ENCODE results near the gene VSTM2A.
"Not testable (repeated sequence)": the region's sequence is repeated elsewhere in the genome, so short reads cannot be mapped to it uniquely, and the experiment has no call there.

The VSTM2A gene, protein sequence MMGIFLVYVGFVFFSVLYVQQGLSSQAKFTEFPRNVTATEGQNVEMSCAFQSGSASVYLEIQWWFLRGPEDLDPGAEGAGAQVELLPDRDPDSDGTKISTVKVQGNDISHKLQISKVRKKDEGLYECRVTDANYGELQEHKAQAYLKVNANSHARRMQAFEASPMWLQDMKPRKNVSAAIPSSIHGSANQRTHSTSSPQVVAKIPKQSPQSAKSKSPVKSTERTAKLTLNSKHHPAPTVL

GRCh38 chr7:54541669-54542625, at the start of gene VSTM2A:
VSTM2A (plus strand) TSS chr7:54542375; CDS start chr7:54542731, 356 bp downstream.
- no peak for DNase-seq

GRCh38 chr7:54504531-54504930, 37.6 kb upstream of the VSTM2A start:
- not testable (repeated sequence) for DNase-seq

GRCh38 chr7:54529568-54529967, 12.6 kb upstream of the VSTM2A start:
- DNase-seq = no peak

DNA sequence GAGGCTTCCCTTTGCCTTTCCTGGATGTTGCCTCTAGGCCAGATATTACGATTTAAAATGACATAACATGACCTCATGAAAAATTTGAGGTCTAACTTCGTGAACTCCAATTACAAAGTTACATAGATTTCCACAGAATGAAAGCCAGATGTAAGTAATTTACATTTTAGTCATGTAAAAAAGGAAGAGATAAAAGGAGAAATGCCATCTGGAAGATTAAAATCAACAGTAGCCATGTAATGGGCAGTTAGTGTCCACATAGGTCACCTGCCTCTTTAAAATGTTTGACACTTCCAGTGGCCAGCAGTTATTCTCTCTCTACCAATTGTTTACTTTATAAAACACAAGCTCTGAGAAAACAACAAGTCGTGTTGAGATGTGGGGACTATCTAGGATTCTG, 4.1 kb upstream of the VSTM2A start:
- no peak for DNase-seq

GRCh38 chr7:54543051-54543488, 895 bp downstream of the VSTM2A start:
- DNase-seq = no peak

- DNase-seq = no peak
These were observed 2.0 kb downstream of the VSTM2A start for GRCh38 chr7:54544149-54544526.

DNA sequence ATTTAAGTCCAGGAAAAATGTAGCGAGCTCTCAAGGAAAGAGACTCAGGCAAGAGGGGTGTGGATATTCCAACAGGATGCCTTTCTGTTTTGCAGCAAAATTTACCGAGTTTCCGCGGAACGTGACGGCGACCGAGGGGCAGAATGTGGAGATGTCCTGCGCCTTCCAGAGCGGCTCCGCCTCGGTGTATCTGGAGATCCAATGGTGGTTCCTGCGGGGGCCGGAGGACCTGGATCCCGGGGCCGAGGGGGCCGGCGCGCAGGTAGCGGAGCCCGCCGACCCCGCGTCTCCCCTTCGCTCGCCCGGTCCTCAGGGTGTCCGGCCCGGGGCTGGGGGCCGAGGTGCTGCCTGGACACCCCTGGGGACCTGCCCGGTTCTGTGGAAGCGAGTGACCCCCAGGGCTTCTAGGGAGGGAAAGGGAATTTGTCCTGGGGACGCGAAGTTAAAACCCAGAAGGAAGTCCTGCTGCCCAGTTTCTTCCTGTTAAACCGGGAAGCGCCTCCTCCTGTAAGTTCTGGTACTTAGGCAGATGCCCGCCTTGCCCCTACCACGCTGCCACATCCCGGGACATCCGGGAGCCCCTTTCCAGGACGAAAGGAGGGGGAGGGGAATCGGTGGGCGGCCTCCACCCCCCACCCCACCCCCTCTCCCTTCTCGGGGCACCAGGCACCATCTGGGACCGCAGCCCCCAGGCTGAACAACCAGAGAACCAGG, 2.5 kb downstream of the VSTM2A start:
- DNase-seq = no peak

- no peak for DNase-seq
These were observed 3.0 kb downstream of the VSTM2A start for GRCh38 chr7:54545241-54545563.

- DNase-seq = no peak
These were observed 4.2 kb downstream of the VSTM2A start for GRCh38 chr7:54546081-54546985.

DNA sequence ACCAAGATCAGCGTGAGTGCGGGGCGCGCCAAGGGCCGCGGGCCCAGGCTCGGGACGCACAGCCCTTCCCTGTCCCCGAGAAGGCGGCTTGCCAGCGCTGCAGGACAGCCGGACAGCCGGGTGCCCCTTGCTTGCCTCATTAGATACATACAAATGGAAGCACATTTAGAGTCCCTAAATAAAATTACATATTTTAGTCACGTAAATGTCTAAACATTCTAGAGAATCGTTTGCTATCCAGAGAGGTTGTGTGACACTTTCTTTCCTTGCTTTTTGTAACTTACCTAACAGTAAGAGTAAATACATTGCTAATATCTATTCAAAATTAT, 4.8 kb downstream of the VSTM2A start:
- no peak for DNase-seq

DNA sequence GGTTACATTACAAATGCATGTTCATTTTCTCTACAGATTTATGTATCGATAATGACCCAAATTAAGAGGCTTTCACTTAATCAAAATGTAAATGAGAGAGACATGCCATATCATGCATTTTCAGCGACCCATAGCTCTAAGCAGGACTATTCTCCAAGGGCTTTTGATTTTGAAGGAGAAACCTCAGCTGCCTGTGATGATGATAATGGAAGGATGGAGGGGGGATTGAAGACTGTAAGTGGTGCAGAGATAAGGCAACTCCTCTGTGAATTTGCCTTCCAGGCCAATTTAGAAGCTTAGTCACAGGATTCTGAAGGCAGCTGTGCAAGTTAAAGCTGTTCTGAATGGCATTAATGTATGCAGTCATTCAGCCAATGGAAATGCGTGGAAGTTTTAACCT, 8.3 kb downstream of the VSTM2A start:
- DNase-seq = no peak

DNA sequence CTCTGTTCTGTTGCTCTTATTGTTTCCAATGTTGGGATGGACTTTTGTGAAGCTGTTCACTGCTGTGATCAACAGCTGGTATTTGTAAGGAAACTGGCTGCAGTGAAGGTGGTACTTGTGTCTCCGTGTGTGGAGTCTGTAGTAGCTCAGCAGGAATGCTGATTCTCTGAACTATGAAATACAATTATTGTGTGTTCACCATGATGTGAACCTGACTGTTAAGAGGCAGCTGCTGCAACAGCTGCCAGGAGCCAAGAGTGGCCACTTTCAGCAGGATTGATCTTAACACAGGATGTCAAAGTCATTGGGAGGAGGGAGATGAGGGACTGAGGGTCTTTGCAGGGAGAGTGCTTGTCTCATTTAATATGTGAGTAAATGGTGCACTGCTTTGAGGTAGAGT, 13.9 kb downstream of the VSTM2A start:
- no peak for DNase-seq

- DNase-seq = no peak
These were observed 17.2 kb downstream of the VSTM2A start for GRCh38 chr7:54559401-54559800.

GRCh38 chr7:54560198-54560597, 18.0 kb downstream of the VSTM2A start:
- DNase-seq = no peak

- DNase-seq = no peak
These were observed 18.5 kb downstream of the VSTM2A start for GRCh38 chr7:54560723-54561122.

- DNase-seq = no peak
These were observed 21.2 kb downstream of the VSTM2A start for GRCh38 chr7:54563329-54563916.

DNA sequence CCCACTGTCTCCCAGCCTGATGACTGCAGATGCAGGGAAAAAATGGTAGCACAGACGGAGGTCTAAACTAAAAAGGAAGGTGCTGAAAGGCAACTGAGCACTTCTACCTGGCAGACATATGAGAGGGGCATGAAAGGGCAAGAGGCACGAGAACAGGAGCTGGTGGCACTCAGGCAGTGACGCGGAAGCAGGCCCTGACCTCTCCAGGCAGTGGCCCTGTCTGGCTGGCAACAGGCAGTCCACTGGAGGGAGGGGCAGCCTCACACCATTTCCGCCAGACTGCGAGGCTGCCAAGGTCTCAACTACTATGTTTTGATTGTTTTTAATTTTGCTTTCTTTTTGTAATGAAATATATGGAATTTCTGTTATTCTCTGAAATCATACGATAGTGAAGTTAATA, 23.3 kb downstream of the VSTM2A start:
- no peak for DNase-seq

DNA sequence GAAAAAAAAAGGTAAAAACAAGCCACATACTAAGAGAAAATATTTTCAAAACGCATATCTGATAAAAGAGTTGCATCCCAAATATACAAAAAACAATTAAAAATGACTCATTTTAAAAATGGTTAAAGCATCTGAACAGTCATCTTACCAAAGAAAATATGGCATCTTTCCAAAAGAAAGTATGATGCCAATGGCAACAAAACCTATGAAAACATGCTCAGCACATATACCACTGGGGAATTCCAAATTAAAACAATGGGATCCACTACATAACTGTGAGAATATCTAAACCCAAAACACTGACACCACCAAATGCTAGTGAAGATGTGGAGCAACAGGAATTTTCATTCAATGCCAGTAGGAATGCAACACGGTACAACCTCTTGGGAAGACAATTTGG, 39.3 kb downstream of the VSTM2A start:
- peak; percentile 24 for DNase-seq

GRCh38 chr7:54591404-54592386, 49.5 kb downstream of the VSTM2A start:
- no peak for DNase-seq

DNA sequence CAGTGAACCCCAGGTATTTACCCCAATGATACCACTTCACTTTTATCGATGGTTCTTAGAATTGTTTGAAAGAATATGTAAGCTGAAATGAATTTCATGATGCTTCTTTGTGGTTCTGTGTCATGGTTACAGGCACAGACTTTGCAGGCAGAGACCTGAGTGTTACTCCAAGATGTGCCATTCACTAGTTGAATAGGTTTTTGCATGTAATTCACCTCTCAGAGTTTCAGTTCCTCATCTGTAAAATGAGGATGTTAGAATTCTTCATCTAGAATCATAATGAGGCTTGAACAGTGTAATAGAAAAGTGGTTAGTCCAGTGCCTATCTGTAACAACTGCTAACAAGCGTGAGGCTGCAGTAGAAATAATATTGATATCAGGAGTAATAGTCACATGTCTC, 54.6 kb downstream of the VSTM2A start:
- no peak for DNase-seq

DNA sequence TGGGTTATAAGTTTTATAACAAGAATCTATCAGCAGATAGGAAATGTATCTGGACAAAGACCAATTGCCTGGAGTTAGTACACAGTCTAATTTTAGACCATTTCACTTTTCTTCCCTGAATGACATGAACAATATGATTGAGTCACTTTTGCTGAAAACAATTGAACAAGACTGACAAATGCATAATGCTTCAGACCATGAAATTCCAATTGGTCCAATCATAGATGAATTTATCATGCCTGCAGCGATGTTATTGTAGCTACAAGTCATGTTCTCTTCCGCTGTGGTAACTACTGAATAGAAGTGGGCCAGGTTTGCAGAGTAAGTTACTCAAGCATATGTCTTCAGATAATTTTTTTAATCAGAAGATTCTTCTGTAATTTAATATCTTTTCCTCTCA, 73.4 kb downstream of the VSTM2A start:
- no peak for DNase-seq
